Astrocyte of the hippocampus (primary cell): ENCODE results near the gene MTMR1.

Source experiments
- DNase-seq: peaks from one replicate; pipeline ENCODE4 v3.0.0; 2011; ENCODE audit warnings: low read depth, low spot score

Gene MTMR1

GRCh38 chrX:150762258-150763165, 69.3 kb downstream of the MTMR1 start:
- peak; percentile 13 for DNase-seq

GRCh38 chrX:150763303-150763797, 70.2 kb downstream of the MTMR1 start:
- DNase-seq = no peak

DNA sequence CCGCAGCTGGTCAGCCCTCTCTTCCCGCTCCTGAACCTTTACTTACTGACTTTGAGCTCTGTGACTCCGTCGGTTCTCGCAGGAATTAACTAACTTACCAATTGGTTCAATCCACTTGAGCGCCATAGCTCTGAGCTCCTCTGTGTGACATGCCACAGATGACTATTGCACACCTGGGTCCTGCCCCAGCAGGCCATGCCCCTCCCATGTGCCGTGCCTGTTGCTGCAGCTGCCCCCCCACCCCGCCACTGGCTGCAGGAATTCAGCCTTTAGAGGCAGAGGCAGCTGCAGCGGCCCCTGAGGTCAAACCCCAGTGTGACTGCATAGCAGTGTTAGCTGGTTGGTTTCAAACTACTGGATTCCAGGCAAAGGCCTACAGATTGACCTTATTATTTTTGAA, 70.6 kb downstream of the MTMR1 start:
- DNase-seq = no peak

- no peak for DNase-seq
Measured at GRCh38 chrX:150765237-150765636, 72.0 kb downstream of the MTMR1 start.

- no peak for DNase-seq
Measured at GRCh38 chrX:150765782-150766350, 72.7 kb downstream of the MTMR1 start.

DNA sequence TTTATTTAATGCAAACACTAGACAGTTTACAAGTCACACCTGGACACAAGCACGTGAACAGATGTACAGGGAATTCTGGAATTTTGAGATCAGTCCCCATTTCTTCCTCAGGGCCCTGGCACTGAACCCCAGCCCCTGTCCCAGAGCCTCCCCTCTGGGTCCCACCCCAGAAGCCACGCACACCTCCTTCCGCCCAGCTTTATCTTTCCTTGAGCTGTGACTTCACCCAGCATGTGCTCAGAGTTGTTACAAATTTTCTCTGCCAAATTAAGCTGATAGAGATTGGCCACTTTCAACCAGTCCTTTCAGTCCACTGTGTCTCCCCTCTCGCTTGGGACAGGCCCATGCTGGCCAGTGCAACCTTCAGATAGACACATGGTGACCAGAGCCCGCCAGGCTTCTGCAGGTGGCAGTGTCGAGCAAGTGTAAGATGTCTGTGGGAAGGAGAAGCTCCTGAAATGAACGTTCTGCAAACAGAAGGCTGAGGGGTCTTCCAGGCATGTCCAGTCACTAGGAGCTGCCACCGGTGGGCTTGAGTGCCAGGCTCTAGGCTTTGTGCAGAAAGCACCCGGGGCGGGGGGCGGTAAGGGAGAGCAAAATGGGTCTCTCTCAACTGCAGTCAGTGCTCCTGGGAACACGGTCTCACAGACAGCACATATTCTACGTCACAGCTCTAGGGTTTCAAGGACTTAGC, 73.3 kb downstream of the MTMR1 start:
- no peak for DNase-seq

- no peak for DNase-seq
Measured at GRCh38 chrX:150767045-150767395, 73.8 kb downstream of the MTMR1 start.

GRCh38 chrX:150767475-150768131, 74.4 kb downstream of the MTMR1 start:
- DNase-seq = peak; percentile 65

DNA sequence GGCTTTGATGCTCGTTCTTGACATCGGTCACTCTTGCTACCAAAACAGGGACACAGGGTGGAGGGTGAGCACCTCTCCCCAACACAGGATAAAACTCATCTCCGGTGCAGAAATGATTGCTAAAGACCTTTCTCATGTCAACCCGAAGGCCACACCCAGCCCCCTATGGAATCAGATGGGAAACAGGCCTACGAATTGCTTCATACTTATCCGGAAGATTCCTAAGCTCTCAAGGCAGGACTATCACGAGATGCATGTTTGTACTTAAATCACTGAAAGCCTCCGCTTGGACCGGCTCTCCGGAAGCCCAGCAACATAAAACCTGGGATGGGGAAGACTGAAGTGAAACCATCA, 74.9 kb downstream of the MTMR1 start:
- DNase-seq = no peak

GRCh38 chrX:150768580-150769190, 75.5 kb downstream of the MTMR1 start:
- no peak for DNase-seq

DNA sequence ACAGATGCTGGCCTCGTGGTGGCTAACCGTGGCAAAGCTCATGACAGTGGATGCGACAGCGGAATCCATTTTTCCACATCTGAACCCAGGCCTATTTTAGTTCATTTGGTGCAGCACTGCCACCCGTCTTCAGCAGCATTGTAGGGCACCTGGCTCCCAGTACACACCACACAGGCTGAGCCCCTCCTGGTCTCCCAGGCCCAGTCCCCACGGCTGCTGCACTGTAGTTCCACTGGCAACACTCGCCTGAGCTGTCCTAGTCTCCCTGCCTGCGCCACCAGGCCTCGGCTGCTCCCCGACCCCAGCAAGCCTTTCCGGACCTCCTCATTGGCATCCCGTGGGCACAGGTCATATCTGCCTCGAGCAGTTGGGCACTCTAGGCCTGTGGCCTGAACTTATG, 76.2 kb downstream of the MTMR1 start:
- no peak for DNase-seq

DNA sequence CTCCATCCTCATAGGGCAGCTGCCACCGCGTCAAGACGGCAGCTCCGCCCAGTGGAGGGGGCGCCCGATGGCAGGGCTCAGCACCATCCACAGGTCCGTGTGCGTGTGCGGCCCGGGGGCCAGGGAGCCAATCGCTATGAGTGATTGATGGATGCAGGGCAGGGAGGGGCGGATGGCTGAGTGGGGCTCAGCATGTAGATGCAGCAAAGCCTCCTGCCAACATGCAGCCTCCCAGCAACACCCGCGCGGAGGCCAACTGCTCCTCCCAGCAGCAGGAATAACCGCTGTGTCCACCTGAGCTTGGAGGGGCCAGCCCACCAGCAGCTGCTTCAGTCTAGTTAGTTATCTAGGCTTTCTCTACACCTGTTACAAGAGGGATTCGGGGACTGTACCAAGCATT, 77.4 kb downstream of the MTMR1 start:
- no peak for DNase-seq

DNA sequence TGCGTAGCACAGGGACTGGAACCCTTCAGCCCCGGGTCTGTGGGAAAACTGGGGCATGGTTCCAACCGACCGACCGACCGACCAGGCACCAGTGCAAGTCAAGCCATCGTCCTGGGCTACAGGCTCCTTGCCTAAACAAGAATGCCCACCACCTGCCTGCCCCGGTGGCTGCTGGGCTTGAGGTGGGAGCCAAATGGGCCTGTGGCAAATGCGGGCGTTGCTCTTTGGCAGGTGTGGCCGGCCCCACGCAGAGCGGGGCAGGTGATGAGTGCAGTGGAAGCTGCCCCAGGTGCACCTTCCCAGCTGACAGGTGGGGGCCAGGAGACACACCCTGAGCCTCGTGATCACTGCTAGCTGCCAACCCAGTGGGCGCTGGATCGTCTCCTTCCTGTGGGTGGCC, 77.9 kb downstream of the MTMR1 start:
- no peak for DNase-seq

DNA sequence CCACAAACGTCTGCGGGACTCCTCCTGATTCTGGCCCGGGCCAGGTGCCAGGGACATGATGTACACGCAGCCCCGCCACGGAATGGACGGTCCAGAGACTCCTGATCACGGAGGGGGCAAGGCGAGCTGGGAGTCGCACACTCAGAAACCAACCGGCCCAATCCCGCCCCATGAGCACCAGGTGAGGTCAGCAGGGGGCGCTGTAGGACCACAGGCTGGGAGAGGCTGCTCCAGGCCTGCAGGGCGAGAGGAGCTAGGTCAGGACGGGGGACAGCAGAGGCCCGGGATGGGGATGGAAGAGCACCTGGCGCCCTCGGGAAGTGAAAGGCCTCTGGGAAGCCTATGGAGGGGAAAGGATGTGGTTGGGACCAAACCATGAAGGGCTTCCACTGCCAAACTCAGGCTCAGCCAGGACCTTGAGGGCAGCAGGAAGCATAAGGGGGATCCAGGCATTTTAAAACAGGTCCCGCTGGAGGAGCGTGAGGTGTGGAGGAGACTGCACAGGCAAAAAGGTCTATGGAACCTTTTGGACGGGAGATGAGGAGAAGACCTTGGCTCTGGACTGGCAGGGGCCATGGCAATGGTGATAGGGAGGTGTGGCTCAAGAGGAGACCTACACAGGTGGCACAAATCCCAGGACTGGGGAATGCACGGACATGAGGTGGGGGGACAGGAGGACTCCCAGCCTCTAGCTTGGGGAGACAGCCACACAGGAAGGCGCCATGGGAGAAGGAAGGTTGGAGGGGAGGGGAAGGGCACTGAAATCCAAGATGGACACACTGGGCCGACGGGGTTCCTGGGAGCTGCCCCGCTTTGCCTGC, 79.2 kb downstream of the MTMR1 start:
- DNase-seq = peak; percentile 78

GRCh38 chrX:150773117-150773516, 79.9 kb downstream of the MTMR1 start:
- no peak for DNase-seq

DNA sequence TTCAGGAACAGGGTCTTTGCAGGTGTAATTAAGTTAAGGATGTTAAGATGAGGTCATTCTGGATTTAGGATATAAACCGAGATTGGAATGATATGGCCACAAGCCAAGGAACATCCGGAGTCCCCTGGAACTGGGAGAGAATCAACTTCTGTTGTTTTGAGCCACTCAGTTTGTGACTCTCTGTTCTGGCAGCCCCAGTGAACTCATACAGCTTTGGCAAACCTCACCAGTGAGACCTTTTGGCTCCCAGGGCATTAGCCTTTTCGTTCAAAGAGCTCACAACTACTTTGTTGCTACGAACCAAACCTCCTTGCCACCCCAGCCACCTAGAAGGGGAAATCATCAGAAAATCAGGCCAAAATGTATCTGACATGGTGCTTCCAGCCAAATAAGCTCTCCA, 80.4 kb downstream of the MTMR1 start:
- no peak for DNase-seq

GRCh38 chrX:150774798-150775568, 81.8 kb downstream of the MTMR1 start:
- no peak for DNase-seq

DNA sequence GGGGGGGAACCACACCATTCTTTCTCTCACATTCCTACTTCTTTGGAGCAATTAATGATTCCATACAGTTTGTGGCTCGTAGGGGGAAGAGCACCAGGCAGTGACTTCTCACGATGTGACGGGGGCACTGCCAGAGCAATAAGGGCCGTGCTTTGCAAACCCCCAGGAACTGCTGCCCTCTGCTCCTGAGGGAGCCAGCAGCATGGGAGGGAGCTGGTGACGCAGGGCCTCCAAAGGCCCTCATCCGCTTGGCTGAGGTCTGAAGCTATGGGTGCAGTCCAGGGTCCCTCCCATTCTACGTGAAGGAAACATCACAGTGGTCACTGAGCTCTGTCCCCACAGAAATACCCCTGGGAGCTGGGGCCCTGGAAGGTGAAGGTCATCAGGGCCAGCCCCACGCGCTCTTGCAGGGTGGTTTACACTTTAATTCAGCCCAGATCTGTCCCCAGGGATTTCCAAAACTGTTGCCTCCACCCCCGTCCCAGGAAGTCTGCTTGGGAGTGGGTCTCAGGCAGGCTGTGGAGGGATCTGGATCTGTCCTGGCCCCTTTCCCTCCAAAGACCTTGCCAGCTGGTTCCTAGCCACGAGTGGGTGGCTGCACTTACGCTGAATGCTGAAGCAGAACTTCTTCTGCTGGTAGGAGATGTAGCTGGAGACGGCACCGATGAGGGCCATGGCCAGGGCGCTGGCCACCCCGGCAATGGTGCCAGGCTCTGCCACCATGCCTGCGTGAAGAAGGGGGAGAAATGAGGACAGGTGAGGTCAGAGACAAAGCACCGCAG, 82.6 kb downstream of the MTMR1 start:
- no peak for DNase-seq

DNA sequence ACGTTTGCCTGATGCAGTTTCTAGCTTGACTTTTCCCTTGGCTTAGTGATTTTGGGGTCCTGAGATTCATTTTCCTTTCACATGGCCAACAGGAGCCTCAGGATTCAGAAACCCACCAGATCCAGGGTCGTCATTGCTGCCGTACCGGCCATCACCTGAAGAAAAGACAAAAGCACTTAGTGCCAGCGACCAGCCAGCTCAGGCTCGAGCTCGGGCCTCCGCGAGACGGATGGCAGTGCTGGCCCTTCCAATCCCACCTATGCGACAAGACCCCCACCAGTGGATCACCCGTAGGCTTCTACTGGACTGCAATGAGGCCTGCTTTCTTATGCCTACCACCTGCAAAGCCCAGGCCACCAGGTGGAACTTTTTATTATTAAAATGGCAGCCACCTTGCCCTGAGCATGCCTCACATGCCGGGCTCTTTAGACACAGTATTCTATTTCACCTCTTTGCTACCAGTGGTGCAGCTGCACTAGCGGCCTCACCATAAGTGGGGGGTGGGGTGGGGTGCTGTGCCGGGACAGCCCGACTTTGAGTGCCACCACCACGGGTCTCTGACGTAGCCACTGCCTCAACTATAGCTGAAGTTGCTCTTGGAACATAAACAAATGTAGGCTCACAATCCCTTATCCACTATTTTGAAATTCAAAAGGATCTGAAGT, 84.3 kb downstream of the MTMR1 start:
- no peak for DNase-seq
